OCI-LY1 (cell line): ENCODE measurements around the gene CPPED1.

Source experiments
- H2AFZ ChIP-seq: fragments of 200-600 bp; sonication (generic), shearing (Covaris generic); 2 replicates; pipeline ENCODE4 v1.6.0; 2014; ENCODE audit warnings: antibody characterized with exemption, mild to moderate bottlenecking, low read length
- H3F3A ChIP-seq: fragments of 200-600 bp; sonication (generic), shearing (Covaris generic); 2 replicates; pipeline ENCODE4 v1.6.0; 2014; ENCODE audit warnings: mild to moderate bottlenecking, antibody characterized with exemption, low read length, moderate library complexity; ENCODE audit not compliant: insufficient read depth
- H3K27ac ChIP-seq: fragments of 200-600 bp; sonication (generic); 2 replicates; pipeline ENCODE4 v1.5.1; 2014; ENCODE audit warnings: low read length, mixed run types, mild to moderate bottlenecking, low read depth; ENCODE audit not compliant: poor library complexity, severe bottlenecking
- H3K27me3 ChIP-seq: fragments of 200-600 bp; sonication (generic); 2 replicates; pipeline ENCODE4 v1.6.0; 2014; ENCODE audit warnings: antibody characterized with exemption, mild to moderate bottlenecking, low read length, moderate library complexity; ENCODE audit not compliant: insufficient read depth
- H3K36me3 ChIP-seq: fragments of 200-600 bp; sonication (generic); 2 replicates; pipeline ENCODE4 v1.6.1; 2014; ENCODE audit warnings: mild to moderate bottlenecking, antibody characterized with exemption, low read length, moderate library complexity, mixed read lengths; ENCODE audit not compliant: insufficient read depth
- H3K4me1 ChIP-seq: fragments of 200-600 bp; sonication (generic); 2 replicates; pipeline ENCODE4 v1.5.1; 2014; ENCODE audit warnings: mild to moderate bottlenecking, low read length, moderate library complexity; ENCODE audit not compliant: insufficient read depth, severe bottlenecking
- H3K4me2 ChIP-seq: fragments of 200-600 bp; sonication (generic), shearing (Covaris generic); 2 replicates; pipeline ENCODE4 v1.6.1; 2014; ENCODE audit warnings: low read length
- H3K4me3 ChIP-seq: fragments of 200-600 bp; sonication (generic); 2 replicates; pipeline ENCODE4 v1.5.1; 2014; ENCODE audit warnings: low read length, low read depth, mild to moderate bottlenecking, mixed read lengths; ENCODE audit not compliant: poor library complexity, severe bottlenecking
- H3K79me2 ChIP-seq: fragments of 200-600 bp; shearing (Covaris generic); 2 replicates; pipeline ENCODE4 v1.6.1; 2016; ENCODE audit warnings: mixed run types, low read length, mixed read lengths; ENCODE audit not compliant: insufficient read depth
- H3K9ac ChIP-seq: fragments of 200-600 bp; sonication (generic), shearing (Covaris generic); 2 replicates; pipeline ENCODE4 v1.6.1; 2014; ENCODE audit warnings: mild to moderate bottlenecking, low read length, mixed read lengths
- H3K9me2 ChIP-seq: fragments of 200-600 bp; sonication (generic), shearing (Covaris generic); 2 replicates; pipeline ENCODE4 v1.6.1; 2014; ENCODE audit warnings: low read depth, mild to moderate bottlenecking, low read length, mixed read lengths
- H3K9me3 ChIP-seq: fragments of 200-600 bp; shearing (Covaris generic); 2 replicates; pipeline ENCODE4 v1.6.1; 2014; ENCODE audit warnings: low read length, mixed read lengths
- H4K20me1 ChIP-seq: fragments of 200-600 bp; sonication (generic), shearing (Covaris generic); 2 replicates; pipeline ENCODE4 v1.6.0; 2016; ENCODE audit warnings: mild to moderate bottlenecking, low read length; ENCODE audit not compliant: insufficient read depth
- CTCF ChIP-seq: fragments of 200-600 bp; sonication (generic), shearing (Covaris generic); IDR thresholded peaks from 2 replicates; pipeline ENCODE4 v1.5.1; 2017; ENCODE audit warnings: mild to moderate bottlenecking, antibody characterized with exemption, low read length, moderate library complexity, mixed read lengths
- EZH2 ChIP-seq: fragments of 200-600 bp; sonication (generic), shearing (Covaris generic); IDR thresholded peaks from 2 replicates; pipeline ENCODE4 v1.8.0; 2017; ENCODE audit warnings: borderline replicate concordance, mixed run types, mild to moderate bottlenecking, antibody characterized with exemption, low read length, moderate library complexity, mixed read lengths

CPPED1 gene

DNA sequence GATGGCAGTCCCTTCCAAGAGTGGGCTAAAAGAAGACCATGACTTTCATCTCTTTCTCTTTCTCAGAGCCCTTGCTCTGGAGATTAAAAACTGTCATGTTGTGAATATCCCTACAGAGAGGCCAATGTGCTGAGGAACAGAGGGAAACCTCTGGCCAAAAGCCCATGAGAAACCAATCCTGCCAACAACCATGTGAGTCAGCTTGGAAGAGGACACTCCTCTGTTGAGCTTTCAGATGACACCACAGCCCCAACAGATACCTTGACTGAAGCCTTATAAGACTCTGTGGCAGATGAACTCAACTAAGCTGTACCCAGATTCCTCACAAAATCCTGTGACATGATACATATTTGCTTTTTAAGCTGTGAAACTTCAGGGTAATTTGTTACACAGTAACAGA is 19.6 kb downstream of the CPPED1 start:
- H2AFZ ChIP-seq: no peak overlapping the region
- no peak overlapping the region for H3K4me3 ChIP-seq
- TF ChIP-seq EZH2 (no peak), CTCF (no peak)
- no peak overlapping the region for H3K4me2 ChIP-seq
- H3K9me2 ChIP-seq: no peaks in the 10 kb centered on the region
- H4K20me1 ChIP-seq: no peaks in the 10 kb centered on the region
- H3K79me2 ChIP-seq: no peaks in the 10 kb centered on the region
- H3K9ac ChIP-seq: no peak overlapping the region
- no peaks in the 10 kb centered on the region for H3F3A ChIP-seq
- no peaks in the 10 kb centered on the region for H3K36me3 ChIP-seq
- H3K9me3 ChIP-seq: no peaks in the 10 kb centered on the region
- H3K27ac ChIP-seq: no peak overlapping the region
- H3K4me1 ChIP-seq: no peaks in the 10 kb centered on the region
- peaks cover 3% of the 10 kb centered on the region; the same call in 1 of the 2 replicates for H3K27me3 ChIP-seq

- no peaks in the 10 kb centered on the region for H3K4me1 ChIP-seq
- H4K20me1 ChIP-seq: no peaks in the 10 kb centered on the region
- H3F3A ChIP-seq: no peaks in the 10 kb centered on the region
- no peak overlapping the region for H3K9ac ChIP-seq
- peaks cover 3% of the 10 kb centered on the region; the same call in 1 of the 2 replicates for H3K27me3 ChIP-seq
- no peak overlapping the region for H3K4me2 ChIP-seq
- H2AFZ ChIP-seq: no peak overlapping the region
- no peaks in the 10 kb centered on the region for H3K79me2 ChIP-seq
- H3K27ac ChIP-seq: no peak overlapping the region
- no peak overlapping the region for H3K4me3 ChIP-seq
- no peaks in the 10 kb centered on the region for H3K9me2 ChIP-seq
- H3K9me3 ChIP-seq: no peaks in the 10 kb centered on the region
- no peak for TF ChIP-seq CTCF
- no peak for TF ChIP-seq EZH2
- H3K36me3 ChIP-seq: no peaks in the 10 kb centered on the region
These were observed 21.9 kb downstream of the CPPED1 start for GRCh38 chr16:12781777-12782176.

DNA sequence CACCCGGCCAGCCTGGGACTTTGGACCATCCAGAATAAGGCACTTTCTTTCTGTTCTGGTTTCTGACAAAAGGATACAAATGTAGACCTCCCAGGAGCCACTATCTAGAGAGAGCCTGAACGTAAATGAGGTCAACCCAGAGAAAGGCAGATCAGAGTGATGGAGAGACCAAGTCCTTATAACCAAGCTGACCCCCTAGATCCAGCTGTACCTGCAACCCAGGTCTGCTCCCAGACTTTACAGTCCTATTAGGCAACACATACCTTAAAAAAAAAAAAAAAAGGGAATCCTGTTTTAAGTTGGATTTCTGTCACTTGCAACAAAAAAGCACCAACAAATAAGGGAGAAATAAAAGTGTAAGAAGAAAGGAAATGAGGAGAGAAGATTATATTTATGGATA is 23.2 kb downstream of the CPPED1 start:
- Histone ChIP-seq H3K4me1 (no peaks in the 10 kb centered on the region), H2AFZ (no peak overlapping the region)
- TF ChIP-seq CTCF: no peak
- TF ChIP-seq EZH2: no peak

More for the DNA sequence above, 23.2 kb downstream of the CPPED1 start:
- Histone ChIP-seq H3K4me2 (no peak overlapping the region), H3K9ac (no peak overlapping the region), H4K20me1 (no peaks in the 10 kb centered on the region), H3K9me2 (no peaks in the 10 kb centered on the region), H3K27ac (no peak overlapping the region), H3K79me2 (no peaks in the 10 kb centered on the region), H3F3A (no peaks in the 10 kb centered on the region), H3K4me3 (no peak overlapping the region), H3K36me3 (no peaks in the 10 kb centered on the region), H3K27me3 (peaks cover 3% of the 10 kb centered on the region; the same call in 1 of the 2 replicates), H3K9me3 (no peaks in the 10 kb centered on the region)
